Pulmonary artery endothelial cell (primary cell): Measurements from ENCODE around the gene CSNK1A1. TPM values are rescaled to one million over a fixed set of nuclear protein-coding genes. Genes with fewer than 3 reads are reported as not detected.
"Not testable (repeated sequence)": the region's sequence is repeated elsewhere in the genome, so short reads cannot be mapped to it uniquely, and the experiment has no call there.

Experiments used
- DNase-seq: peaks from one replicate; pipeline ENCODE4 v3.0.0-alpha.2; 2011; ENCODE audit warnings: low read depth, low spot score
- total RNA-seq: library from RNA; depleted of rRNA; stranded (reverse); fragments of >200 nt; gene quantifications from 2 replicates; pipeline ENCODE4 v1.2.3, GENCODE V29; 2014

CSNK1A1 gene
- total RNA-seq, 1 donor from 2014 or later: 486 TPM

DNA sequence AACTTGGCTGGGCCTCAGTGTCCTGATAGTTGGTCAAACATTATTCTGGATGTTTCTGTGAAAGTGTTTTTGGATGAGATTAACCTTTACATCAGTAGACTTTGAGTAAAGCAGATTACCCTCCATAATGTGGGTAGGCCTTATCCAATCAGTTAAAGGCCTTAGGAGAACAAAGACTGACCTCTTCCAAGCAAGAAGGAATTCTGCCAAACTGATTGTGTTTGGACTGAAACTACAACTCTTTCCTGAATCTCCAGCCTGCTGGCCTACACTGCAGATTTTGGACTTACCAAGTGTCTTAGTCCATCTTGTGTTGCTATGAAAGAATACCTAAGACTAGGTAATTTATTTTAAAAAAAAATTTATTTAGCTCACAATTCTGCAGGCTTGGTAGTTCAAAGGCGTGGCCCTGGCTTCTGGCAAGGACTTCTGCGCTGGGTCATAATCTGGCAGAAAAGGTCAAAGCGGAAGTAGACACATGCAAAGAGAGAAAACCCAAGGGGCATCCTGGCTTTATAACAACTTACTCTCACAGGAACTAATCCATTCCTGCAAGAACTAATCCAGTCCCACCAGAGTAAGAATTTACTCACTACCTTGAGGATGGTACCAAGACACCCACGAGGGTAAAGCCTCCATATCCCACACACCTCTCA, 21.5 kb upstream of the CSNK1A1 start:
- DNase-seq: no peak

DNA sequence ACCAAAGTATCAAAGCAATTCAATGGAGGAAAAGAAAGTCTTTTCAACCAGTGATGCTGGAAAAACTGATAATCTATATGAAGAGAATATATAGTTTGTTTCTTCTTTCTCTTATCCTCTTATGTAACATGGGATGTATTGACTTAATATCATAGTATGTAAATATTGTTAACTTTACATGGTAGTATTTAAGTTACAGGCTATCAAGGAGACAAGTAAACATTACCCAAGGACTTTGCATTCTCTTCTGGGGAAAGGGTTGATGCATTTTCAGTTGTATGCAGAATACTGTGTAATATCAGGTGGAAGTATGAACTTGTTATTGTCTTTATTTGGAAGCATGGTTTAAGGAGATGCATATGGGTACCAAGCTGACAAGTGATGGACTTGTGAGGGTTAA, 20.9 kb upstream of the CSNK1A1 start:
- no peak for DNase-seq

DNA sequence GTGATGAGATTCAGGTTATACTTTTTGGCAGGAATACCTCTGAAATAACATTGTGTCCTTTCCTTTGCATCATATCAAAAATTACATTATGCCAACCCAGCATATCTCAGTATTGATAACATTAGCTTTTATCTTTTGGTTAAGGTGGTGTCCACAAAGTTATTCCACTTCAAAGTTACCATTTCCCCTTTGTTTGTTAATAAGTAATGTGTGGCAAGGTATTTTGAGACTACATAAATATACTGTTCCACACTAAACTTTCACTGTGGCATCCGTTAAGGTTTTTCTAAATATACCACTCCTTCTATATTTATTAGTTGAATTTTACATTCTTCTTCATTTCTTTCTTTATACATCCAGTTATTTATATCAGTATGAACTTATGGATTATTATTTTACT, 16.0 kb upstream of the CSNK1A1 start:
- DNase-seq: no peak

DNA sequence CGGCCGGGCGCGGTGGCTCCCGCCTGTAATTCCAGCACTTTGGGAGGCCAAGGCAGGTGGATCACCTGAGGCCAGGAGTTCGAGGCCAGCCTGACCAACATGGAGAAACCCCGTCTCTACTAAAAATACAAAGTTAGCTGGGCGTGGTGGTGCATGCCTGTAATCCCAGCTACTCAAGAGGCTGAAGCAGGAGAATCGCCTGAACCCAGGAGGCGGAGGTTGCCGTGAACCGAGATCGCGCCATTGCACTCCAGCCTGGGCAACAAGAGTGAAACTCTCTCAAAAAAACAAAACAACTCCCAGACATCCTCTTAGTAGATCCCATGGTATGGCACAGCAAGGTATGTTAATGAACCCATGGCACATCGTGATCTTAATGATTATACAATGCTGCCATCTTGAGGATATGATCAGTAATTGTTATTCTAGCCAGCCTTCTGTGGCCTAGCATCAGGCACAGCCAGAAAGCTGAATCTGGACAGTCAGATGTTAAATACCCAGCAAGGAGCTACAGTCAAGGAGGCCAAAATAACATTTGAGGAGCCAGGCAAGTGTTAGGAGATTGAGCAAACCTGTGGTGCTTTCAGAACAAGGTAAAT, 13.4 kb upstream of the CSNK1A1 start:
- peak; percentile 66 for DNase-seq

DNA sequence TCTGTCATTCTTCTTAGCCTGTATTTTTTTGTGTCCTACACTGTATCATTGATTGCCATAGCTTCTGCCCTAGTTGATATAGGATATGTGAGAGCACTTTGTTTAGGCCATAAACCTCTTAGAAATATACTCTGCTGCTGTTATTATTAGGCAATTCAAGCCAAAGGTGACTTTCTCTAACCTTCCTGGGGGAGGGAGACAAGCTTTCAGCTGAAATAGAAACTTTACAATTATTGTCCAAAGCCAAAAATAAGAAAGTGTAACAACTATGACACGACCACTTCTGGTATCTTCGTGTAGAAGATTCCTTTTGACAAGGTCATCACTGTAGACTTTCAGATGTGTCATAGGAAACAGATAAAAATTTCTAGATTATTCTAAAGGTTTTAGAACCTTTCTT, 12.2 kb upstream of the CSNK1A1 start:
- DNase-seq: no peak

DNA sequence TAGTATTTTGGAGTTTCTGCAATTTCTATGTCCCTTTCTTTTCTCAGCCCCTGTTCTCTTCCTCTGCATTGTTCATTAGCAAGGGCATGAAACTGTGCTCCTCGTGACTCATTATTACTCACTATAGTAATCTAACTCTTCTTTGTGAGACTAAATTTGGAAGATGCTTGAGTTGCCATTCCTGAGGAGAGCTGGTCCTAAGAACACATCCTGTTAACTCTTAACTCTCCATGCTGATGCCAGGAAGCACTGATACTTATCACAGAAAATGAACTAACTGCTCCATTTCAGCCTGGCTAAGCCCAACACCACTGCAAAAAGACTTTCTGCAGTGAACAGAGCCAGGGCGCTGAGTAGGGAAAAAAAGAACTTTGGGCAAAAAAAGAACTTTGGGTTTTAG, 10.6 kb upstream of the CSNK1A1 start:
- peak; percentile 89 for DNase-seq

DNA sequence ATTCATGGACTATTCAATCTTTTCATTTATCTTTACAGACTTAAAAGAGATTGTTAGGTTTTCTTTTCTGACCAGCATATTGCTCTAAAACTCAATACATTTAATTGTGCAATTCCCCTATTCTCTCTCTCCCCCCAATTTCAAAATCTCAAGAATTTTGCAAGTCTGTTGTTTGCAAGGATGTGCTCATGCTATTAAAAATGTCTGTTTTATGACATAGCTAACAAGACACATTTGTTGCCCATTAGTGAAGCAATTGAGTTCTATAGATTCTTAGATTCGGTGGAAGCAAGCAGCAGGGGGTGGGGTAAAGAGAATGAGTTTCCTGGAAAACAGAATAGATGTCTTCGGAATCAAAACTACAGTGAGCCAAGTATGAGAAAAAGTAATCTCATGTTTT, 8.5 kb upstream of the CSNK1A1 start:
- no peak for DNase-seq

DNA sequence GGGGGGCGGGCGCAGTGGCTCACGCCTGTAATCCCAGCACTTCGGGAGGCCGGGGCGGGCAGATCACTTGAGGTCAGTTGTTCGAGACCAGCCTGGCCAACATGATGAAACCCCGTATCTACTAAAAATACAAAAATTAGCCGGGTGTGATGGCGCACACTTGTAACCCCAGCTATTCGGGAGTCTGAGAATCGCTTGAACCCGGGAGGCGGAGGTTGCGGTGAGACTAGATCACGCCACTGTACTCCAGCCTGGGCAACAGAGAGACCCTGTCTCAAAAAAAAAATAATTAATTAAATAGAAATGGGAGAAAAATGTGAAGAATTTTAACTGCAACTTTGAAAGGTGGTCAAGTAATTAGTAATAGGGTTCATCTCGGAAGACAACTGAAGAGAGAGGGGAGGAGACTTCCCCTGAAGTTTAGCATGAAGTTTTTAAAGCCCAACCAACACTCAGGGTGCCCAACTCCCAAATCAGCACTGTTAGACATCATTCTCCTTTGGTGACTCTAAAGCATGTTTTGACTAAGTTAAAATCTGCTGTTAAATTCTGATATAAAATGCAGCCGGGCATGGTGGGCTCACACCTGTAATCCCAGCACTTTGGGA, 1.4 kb upstream of the CSNK1A1 start:
- no peak for DNase-seq

DNA sequence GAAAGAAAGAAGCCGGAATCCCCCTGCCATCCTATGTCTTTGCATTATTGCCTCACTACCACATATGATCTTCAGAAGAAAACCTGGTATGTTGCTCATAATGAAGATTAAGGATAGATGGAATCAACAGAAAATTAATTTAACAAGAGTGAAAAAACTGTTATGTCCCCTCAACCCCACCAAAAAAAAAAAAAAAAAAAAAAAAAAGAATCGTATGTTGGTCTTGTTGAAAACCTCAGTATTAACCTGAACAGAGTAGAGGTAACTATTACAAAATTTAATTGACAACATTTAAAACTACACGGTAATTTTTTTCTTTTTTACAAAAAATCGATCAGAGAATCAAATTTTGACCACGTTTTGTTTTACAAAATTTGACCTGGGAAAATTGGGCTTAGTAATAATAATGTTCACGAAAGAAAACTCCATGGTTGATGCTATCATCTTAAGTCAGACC, 827 bp upstream of the CSNK1A1 start:
- DNase-seq: no peak

DNA sequence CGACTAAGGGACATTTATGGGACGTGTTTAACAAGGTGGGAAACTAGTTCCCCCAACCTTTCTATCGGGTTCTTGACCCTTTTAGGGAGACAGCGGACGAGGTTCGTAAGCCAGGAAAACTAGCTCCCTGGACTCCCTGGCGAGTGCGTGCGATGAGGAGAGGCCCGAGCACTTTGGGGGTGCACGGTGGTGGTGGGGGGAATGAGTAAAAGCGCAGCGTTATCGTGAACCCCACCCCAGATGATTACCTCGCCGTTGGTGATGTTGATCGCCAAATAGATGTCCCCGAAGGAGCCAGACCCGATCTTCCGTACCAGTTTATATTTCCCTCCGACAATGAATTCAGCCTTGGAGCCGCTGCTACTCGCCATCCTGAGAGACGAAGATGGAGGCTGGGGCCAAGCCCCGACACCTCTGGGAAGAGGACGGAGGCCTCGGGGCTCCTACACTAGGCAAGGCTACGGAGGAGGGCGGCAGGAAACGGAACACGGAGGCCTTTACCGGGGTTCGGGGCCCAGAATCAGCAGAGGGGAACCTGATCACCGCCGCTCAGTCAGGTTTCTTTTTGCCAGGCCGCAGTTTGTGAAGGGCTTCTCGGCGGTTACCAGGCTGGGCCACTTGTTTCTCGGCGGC, 529 bp downstream of the CSNK1A1 start:
- no peak for DNase-seq

DNA sequence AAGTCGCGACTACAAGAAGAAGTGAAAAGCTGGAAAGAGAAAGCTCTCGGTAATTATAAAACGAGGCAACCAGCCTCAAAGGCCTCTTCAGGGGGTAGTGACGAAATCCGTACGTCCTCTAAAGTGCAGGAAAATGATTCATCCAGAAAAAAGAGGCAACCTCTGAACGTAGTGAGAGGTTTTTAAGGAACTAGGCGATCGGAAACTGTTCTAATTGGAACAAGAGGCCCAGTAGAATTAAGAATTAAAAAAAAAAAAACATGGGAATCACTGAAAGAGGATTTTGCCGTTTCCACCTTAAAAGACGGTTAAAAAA, 1.0 kb downstream of the CSNK1A1 start:
- DNase-seq: no peak

DNA sequence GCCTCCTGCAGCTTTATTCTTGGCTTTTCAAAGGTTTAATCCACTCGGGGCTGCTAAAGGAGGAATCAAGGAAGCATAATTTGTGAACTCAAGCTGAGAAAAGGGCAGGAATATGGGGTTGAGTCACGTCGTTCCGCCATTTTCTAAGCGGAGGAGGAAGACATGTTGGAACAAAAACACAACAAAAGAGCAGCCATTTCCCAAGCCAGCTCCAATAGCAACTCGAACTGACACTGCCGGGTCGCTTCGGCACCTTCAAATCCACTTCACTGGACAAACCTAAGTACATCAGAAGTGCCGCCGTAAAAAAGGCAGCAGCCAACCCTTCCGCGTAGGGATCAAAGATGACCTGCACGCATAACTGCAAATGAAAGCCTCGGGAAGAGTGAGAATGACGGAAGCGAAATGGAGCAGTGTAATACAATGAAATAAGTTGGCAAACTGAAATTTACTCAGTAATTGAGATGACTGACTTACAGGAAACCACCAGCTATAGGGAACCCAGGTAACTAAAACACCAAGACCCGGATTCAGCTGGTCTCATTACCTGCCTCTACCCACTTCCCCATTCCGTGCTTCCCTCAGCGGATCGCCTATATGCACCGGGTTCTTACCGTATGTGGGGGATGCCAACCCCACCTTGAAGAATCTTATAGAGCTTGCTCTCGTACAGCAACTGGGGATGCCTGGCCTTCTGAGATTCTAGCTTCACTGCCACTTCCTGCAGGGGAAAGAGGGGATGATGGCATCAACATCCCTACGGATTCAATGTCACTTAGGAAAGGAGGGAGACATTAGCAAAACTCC, 1.6 kb downstream of the CSNK1A1 start:
- DNase-seq: no peak

DNA sequence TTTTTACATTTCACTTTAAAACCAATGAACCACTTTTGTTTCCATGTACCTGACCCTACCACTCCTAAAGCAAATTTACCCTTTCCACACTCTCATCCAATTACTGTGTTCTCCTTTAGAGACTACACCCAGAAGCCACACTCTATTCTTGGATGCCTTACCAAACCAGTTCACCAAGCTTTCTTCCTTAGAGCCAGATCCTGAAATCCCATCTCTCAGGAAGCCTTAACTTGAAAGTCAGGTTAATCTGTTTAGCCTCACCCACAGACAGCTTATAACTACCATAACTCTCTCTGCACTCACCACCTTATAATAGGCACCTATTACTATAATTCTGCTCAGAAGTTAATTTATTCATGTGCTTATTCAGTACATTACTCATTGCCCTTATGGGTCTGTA, 4.3 kb downstream of the CSNK1A1 start:
- DNase-seq: no peak

DNA sequence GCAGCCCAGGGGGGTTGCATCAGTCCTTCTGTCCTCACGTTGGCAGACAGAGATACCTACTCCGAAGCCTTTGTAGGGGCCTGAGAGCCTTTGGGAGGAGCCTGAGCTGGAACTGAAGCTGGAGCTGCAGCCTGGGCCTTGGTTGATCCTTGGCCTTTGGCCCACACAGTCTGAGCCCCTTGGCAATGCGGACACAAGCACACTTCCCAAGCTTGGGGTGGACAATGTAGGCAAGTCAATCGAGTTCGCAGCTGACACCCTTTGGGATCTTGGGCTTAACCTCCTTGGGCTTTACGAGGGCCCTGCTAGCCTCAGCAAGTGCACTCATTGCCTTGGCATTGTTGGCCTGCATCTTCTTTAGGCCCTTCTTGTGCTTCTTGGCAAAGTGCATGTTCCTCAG, 5.9 kb downstream of the CSNK1A1 start:
- no peak for DNase-seq

DNA sequence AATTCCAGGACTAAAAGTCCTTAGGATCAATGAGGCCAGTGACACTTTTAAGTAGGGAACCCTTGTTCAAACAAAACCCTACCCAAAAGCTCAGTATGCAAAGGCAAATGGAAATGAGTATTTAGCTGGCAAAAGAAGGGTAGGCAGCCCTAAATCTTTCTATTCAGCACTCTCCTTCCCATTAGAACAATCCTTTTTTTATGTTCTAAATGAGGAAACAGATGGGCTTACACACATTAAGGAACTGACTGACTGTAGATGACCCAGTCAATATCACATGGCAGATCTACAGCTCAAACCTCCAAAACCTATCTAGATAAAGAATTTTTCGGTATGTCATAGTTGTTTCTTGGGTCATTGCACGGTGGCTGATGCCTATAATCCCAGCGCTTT, 7.2 kb downstream of the CSNK1A1 start:
- DNase-seq: no peak

DNA sequence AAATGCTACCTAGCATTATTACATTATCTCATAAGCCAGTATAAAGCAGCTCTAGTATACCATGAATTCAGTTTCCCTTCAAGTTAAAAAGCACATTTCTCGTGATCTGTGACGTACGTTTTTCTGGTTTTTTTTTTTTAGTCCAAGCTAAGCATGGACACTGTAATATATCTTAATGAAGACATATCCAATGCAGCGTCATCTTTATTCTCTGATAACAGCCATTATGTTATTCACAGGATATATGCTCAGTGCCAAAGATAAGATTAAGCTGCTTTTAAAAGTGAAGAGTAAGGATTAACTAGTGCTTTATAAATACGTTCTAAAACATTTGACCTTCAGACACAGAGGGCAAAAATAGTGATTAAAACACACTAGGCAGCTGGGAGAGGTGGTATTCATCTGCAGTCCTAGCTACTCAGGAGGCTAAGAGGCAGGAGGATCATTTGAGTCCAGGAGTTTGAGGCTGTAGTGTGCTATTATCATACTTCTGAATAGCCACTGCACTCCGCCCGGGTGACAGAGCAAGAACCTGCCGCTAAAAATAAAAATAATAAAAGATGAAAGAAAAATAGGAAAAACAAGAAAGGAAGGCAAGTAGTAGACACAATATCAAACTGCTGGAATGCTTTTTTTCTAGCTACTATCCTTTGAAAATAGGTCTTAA, 7.7 kb downstream of the CSNK1A1 start:
- DNase-seq: no peak

DNA sequence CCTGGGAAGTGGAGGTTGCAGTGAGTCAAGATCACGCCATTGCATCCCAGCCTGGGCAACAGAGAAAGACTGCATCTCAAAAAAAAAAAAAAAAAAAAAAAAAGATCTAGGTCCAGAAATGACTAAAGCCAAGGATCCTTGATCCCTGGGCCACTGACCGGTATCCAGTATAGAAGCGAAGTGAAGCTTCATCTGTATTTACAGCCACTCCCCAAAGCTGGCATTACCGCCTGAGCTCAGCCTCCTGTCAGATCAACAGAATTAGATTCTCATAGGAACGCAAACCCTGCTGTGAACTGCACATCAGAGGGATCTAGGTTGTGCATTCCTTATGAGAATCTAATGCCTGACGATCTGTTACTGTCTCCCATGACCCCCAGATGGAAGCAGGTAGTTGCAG, 9.3 kb downstream of the CSNK1A1 start:
- no peak for DNase-seq

DNA sequence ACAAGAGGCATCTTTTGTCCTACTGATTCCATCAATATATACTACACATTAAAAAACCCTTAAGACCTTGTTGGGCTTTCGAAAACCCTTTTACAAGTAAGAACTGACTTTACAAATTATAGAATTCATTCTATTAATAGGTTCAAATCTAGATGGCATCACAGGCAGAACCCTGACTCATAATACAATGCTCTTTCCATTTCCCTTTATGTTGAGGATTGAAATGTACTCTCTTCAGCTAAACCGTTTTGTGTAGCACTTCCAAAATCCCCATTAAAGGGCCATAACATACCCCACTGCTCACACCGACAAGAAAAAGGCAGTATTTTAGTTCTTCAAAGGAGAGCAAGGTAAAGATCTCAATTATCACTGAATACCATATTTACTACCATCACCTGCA, 11.2 kb downstream of the CSNK1A1 start:
- no peak for DNase-seq

DNA sequence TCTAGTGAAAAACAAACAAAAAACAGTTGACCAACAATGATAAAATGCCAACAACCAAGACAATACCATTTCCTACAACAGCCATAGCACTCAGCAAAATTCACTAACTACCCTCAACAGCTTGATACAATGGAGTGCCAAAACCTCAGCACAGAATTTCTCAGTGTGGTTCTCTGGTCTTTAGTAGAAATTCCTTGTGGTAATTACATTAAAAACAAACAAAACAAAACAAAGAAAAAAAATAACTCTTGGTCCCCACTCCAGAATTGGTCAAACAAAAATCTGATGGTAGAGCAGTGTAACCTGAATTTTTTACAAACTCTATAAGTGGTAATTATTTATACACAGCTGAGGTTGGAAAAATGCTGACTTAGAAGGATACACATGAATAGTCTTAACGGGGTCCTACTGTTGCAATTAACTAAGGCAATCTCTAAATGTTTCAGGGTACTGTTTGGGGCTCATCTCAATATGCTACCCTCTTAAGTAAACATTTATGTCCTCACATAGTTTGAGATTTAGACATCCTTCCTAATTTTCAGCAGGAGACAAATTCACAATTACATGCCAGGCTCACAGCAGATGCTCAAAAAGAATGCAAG, 13.8 kb downstream of the CSNK1A1 start:
- no peak for DNase-seq

DNA sequence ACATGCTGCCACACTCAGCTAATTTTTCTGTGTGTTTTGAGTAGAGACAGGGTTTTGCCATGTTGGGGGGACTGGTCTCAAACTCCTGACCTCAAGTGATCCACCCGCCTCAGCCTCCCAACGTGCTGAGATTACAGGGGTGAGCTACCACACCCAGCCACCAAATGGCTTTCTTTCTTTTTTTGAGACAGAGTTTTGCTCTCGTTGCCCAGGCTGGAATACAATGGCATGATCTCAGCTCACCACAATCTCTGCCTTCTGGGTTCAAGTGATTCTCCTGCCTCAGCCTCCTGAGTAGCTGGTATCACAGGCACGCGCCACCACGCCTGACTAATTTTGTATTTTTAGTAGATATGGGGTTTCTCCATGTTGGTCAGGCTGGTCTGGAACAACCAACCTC, 15.5 kb downstream of the CSNK1A1 start:
- DNase-seq: not testable (repeated sequence)

DNA sequence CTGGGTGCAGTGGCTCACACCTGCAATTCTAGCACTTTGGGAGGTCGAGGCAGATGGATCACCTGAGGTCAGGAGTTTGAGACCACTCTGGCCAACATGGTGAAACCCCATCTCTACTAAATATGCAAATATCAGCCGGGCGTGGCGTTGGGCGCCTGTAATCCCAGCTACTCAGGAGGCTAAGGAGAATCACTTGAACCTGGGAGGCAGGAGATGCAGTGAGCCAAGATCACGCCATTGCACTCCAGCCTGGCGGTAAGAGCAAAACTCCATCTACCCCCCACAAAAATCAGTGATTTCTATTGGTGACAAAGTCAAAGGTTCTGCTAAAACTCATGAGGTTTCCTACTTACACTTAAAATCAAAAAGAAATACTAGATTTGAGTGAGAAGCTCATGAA, 18.8 kb downstream of the CSNK1A1 start:
- no peak for DNase-seq
